ENCODE measurements around the gene BARHL2. TPM values are rescaled to one million over a fixed set of nuclear protein-coding genes. Genes with fewer than 3 reads are reported as not detected.

The BARHL2 gene
- total RNA-seq, 1 experiment from 2014 or later: not detected

DNA sequence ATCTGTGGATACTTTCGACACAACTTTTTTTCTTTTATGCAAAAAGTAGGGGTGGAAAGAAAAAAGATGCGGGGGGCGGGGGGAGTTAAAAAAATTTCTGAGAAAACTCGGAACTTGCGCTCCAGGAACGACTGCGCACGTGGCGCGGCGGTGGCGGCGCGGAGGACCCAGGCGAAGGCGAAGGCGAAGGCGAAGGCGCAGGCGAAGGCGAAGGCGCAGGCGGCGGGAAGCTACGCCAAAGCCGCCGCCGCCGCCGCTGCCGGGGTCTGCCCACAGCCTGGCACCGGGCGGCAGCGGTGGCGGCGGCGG lies 208 bp upstream of the BARHL2 start:
- intact Hi-C loops (cut with micrococcal nuclease; ENCODE audit: unreplicated experiment): no loop called here
- H3F3A ChIP-seq (ENCODE audit: insufficient read depth, low read depth): no peaks in the 10 kb centered on the region
- H3K9me2 ChIP-seq (ENCODE audit: insufficient read depth): no peaks in the 10 kb centered on the region
- H3K9me3 ChIP-seq (ENCODE audit: insufficient read depth, low read depth): no peaks in the 10 kb centered on the region
- H2AFZ ChIP-seq: no peak overlapping the region
- ChIA-PET CTCF (no interaction called here), POLR2A (ENCODE audit: unreplicated experiment) (no interaction called here)
- no peaks in the 10 kb centered on the region for H3K79me2 ChIP-seq (ENCODE audit: low read depth)
- peaks cover 11% of the 10 kb centered on the region; the same call in 1 of the 2 replicates for H3K27me3 ChIP-seq (ENCODE audit: insufficient read depth, low read depth)
- BruUV-seq (replicated peaks): no TSS peak
- no peak for TF ChIP-seq EZH2 (IDR thresholded peaks at IDR 0.05; ENCODE audit: low read depth)
- TF ChIP-seq, protein P1, sequence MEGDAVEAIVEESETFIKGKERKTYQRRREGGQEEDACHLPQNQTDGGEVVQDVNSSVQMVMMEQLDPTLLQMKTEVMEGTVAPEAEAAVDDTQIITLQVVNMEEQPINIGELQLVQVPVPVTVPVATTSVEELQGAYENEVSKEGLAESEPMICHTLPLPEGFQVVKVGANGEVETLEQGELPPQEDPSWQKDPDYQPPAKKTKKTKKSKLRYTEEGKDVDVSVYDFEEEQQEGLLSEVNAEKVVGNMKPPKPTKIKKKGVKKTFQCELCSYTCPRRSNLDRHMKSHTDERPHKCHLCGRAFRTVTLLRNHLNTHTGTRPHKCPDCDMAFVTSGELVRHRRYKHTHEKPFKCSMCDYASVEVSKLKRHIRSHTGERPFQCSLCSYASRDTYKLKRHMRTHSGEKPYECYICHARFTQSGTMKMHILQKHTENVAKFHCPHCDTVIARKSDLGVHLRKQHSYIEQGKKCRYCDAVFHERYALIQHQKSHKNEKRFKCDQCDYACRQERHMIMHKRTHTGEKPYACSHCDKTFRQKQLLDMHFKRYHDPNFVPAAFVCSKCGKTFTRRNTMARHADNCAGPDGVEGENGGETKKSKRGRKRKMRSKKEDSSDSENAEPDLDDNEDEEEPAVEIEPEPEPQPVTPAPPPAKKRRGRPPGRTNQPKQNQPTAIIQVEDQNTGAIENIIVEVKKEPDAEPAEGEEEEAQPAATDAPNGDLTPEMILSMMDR (conservative IDR thresholded peaks at IDR 0.05): no peak
- no peaks in the 10 kb centered on the region for H3K4me1 ChIP-seq (replicated peaks; ENCODE audit: insufficient read depth)
- no peak overlapping the region for H3K27ac ChIP-seq
- H3K4me2 ChIP-seq: no peak overlapping the region
- H3K4me3 ChIP-seq: no peak overlapping the region
- no peaks in the 10 kb centered on the region for H3K36me3 ChIP-seq (ENCODE audit: low read depth)
- H4K20me1 ChIP-seq (ENCODE audit: insufficient read depth): no peaks in the 10 kb centered on the region
- no peak for DNase-seq

DNA sequence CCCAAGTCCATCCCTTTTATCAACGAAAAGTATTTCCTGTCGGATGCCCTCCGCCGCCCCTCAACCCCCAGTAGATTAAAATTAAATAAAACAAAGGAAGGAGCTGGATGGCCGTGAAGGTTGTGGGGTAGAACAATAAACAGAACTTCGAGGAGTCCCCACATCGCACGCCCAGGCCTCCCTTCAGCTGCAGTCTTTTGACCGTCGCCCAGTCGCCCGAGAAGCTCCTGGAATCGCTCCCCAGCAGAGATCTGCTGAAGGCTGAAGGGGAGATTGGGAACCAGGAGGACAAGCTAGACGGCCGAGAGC lies 905 bp downstream of the BARHL2 start:
- no TSS peak for BruUV-seq (replicated peaks)
- ChIA-PET POLR2A (ENCODE audit: unreplicated experiment) (no interaction called here), CTCF (interaction anchor here (0.6 kb wide), 1 partner anchor 38 kb away, joined by 3 read pairs; no protein-coding TSS in a partner anchor)
- TF ChIP-seq, protein P1 (conservative IDR thresholded peaks at IDR 0.05): no peak
- Histone ChIP-seq H3K27me3 (ENCODE audit: insufficient read depth, low read depth) (peaks cover 11% of the 10 kb centered on the region; the same call in 1 of the 2 replicates), H3K4me1 (replicated peaks; ENCODE audit: insufficient read depth) (no peaks in the 10 kb centered on the region), H4K20me1 (ENCODE audit: insufficient read depth) (no peaks in the 10 kb centered on the region), H3K4me3 (no peak overlapping the region), H3K27ac (no peak overlapping the region), H3F3A (ENCODE audit: insufficient read depth, low read depth) (no peaks in the 10 kb centered on the region), H3K9me3 (ENCODE audit: insufficient read depth, low read depth) (no peaks in the 10 kb centered on the region), H2AFZ (no peak overlapping the region), H3K9me2 (ENCODE audit: insufficient read depth) (no peaks in the 10 kb centered on the region), H3K4me2 (no peak overlapping the region), H3K79me2 (ENCODE audit: low read depth) (no peaks in the 10 kb centered on the region), H3K36me3 (ENCODE audit: low read depth) (no peaks in the 10 kb centered on the region)
- intact Hi-C loops (cut with micrococcal nuclease; ENCODE audit: unreplicated experiment): no loop called here
- no peak for DNase-seq

DNA sequence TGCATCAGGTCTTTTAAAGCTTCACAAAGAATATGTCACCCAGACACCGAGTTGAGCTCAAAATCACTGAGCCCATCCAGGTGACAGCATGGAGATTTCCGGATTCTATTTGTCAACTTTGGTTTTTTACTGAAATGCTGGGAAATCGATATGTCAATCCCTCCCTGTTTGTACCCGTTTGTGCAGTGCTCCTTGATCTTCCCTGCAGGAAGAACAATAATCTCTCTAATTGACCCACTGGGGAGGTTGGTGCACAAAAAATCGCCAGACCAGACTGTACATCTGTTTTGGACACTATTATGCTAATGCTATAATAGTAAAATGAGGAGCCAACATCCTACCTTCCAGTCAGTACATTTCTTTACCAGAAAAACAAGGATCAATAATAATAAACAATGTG lies 1.8 kb downstream of the BARHL2 start:
- Histone ChIP-seq H3K36me3 (ENCODE audit: low read depth) (no peaks in the 10 kb centered on the region), H3K27ac (no peak overlapping the region), H3K4me1 (replicated peaks; ENCODE audit: insufficient read depth) (no peaks in the 10 kb centered on the region), H4K20me1 (ENCODE audit: insufficient read depth) (no peaks in the 10 kb centered on the region), H3K4me3 (no peak overlapping the region), H2AFZ (no peak overlapping the region), H3K9me2 (ENCODE audit: insufficient read depth) (no peaks in the 10 kb centered on the region), H3K27me3 (ENCODE audit: insufficient read depth, low read depth) (peaks cover 13% of the 10 kb centered on the region; the same call in 1 of the 2 replicates), H3K9me3 (ENCODE audit: insufficient read depth, low read depth) (no peaks in the 10 kb centered on the region), H3F3A (ENCODE audit: insufficient read depth, low read depth) (no peaks in the 10 kb centered on the region), H3K4me2 (no peak overlapping the region), H3K79me2 (ENCODE audit: low read depth) (no peaks in the 10 kb centered on the region)
- BruUV-seq (replicated peaks): no TSS peak
- ChIA-PET CTCF (no interaction called here), POLR2A (ENCODE audit: unreplicated experiment) (no interaction called here)
- intact Hi-C loops (cut with micrococcal nuclease; ENCODE audit: unreplicated experiment): no loop called here
- DNase-seq: no peak
- no peak for TF ChIP-seq EZH2 (IDR thresholded peaks at IDR 0.05; ENCODE audit: low read depth)
- TF ChIP-seq, protein P1 (conservative IDR thresholded peaks at IDR 0.05): no peak

Data from PC-9 (cell line).